ENCODE measurements around the gene ACTN4.
A peak's percentile ranks its signal among the peaks of the same experiment; 100 is the strongest.
"Not testable (repeated sequence)": the region's sequence is repeated elsewhere in the genome, so short reads cannot be mapped to it uniquely, and the experiment has no call there.

The ACTN4 gene

DNA sequence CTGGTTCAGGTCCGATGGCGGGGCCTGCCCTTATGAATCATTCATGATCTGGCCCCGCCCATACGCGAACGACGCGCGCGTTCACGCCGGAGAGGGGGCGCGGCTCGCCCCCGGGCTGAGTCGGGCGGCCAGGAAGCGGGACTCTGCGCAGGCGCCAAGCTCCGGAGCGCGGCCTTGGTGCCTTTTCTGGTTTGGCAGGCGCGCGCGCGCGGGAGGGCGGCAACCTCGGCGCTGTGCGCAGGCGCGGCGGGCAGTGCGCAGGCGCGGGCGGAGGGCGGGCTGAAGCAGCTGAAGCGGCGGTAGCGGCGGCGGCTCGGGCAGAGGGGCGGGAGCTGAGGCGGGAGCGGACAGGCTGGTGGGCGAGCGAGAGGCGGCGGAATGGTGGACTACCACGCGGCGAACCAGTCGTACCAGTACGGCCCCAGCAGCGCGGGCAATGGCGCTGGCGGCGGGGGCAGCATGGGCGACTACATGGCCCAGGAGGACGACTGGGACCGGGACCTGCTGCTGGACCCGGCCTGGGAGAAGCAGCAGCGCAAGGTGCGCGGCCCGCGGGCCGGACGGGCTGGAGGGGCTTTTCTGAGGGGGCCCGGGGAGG is at the start of gene ACTN4:
Gene ACTN4 (plus strand): TSS at position 282 of the 598 bp plus-strand sequence. CDS start 97 bp downstream, at position 379.
- peak; percentile 89 to 100 (median 97) for DNase-seq

DNA sequence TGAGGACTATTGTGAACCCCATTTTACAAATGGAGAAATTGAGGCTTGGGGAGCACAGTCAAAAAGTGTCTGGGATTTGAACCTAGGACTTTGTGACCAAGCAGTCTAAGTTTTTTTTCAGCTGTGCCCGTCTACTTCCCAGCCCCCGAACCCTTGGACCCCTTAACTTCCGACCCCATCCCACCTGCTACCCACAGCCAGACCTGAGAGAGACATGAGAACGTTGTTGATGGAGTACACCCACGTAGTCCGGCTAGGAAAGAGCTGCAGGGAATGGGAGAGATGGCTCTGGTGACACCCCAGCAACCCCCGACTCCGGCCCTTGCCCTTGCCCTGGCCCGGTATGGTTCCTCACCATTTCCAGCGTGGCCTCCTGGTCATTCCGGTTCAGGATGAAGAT is 47.7 kb upstream of the ACTN4 start:
- no peak for DNase-seq

DNA sequence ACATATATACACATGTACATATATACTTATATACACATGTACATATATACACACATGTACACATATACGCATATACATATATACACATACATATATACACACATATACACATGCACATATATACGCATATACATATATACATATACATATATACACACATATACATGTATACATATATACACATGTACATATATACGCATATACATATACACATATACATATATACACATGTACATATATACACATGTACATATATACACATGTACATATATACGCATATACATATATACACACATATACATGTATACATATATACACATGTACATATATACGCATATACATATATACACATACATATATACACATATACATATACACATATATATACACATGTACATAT is 44.6 kb upstream of the ACTN4 start:
- DNase-seq, result not testable (repeated sequence)

DNA sequence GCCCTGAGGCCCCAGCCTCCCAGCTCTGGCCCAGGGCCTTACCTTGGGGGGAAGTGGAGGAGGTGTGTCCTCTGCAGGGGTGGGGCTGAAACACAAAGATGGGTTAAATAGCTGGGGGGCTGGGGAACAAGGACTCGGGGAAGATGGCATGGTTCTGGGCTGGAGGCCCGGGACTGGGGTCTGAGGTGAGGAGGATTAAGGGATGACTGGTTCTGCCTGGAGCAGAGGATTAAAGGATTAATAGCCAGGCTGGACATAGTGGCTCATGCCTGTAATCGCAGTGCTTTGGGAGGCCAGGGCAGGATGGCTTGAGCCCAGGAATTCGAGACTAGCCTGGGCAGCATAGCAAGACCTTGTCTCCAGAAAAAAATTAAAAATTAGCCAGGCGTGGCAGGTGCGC is 41.3 kb upstream of the ACTN4 start:
- DNase-seq, result no peak

DNA sequence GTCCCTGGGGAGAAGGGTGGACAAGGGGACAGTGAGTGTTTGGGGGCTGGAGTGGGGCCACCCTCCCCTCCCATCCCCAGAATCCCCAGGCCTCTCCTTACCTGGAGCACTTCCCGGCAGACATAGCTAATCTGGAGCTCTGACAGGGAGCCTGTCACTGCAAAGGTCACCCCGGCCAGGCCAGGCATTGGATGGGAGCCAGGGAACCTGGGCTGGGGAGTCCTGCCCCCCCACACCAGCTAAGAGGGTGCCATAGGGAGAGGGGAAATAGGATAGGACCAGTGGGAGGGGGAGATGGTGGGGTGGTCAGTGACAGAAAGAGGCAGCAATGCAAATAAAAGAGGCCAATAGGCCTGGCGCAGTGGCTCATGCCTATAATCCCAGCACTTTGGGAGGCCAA is 33.2 kb upstream of the ACTN4 start:
- DNase-seq, result no peak

DNA sequence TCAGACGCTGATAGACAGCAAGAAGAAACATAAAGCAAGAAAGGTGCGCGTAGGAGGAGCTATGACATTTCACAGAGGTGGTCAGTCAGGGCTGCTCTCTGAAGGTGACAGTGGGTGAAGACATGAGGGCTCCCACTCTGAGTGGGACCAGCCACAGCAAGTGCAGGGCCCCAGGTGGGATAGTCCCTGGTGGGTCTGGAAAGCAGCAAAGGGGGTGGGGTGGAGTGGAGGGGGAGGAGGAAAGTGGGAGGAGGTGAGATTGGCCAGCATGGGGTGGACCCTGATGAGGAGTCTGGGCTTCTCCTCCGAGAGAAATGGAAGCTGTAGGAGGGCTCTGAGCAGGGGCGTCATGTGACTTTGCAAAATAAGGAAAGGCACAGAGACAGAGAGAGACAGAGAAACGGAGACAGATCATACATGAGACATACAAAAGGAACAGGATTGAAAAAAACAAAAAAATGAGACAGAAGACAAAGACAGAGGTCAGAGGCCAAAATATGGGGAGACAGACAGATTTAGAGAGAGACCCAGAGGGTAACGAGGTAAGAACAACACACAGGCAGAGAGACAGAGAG is 32.4 kb upstream of the ACTN4 start:
- no peak for DNase-seq

DNA sequence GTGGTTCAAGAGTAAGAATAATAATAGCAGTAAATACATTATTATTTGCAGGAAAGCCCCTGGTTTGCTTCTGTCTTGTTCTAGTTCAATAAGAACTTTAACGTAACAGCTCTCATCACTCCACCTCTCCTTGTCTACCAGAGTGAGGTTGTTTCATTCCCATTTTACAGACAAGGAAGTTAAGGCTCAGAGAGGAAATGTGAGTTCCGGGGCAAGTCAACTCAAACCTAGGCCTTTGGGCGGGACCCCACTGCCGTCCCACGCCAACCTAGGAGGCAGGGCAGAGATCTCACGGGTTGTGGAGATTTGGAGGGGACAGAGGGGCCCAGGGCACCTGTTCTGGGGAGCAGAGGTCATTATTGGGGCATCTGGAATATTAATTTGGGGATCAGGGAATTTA is 31.2 kb upstream of the ACTN4 start:
- no peak for DNase-seq

DNA sequence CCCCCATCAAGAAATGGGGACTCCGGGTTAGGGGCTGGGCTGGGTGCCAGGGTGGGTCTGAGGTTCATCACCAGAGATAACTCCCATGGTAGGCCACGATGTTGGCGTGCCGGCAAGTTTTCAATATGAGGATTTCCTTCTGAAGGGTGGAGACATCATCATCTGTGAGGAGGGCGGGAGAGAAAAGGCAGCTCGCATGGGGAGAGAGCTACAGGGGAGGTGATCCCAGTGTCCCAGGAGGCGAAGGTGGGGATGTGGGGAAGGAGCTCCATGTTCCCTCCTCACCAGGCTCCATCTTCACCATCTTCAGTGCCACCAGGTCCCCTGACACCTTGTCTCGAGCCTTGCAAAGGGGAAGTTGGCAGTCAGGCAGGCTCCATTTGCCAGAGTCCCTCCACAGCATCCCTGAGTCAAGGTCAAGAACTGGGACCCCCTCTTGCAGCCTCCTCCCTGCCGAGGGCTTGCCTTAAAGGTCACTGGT is 30.1 kb upstream of the ACTN4 start:
- DNase-seq, result peak in 1 of 51 donors; percentile 6

DNA sequence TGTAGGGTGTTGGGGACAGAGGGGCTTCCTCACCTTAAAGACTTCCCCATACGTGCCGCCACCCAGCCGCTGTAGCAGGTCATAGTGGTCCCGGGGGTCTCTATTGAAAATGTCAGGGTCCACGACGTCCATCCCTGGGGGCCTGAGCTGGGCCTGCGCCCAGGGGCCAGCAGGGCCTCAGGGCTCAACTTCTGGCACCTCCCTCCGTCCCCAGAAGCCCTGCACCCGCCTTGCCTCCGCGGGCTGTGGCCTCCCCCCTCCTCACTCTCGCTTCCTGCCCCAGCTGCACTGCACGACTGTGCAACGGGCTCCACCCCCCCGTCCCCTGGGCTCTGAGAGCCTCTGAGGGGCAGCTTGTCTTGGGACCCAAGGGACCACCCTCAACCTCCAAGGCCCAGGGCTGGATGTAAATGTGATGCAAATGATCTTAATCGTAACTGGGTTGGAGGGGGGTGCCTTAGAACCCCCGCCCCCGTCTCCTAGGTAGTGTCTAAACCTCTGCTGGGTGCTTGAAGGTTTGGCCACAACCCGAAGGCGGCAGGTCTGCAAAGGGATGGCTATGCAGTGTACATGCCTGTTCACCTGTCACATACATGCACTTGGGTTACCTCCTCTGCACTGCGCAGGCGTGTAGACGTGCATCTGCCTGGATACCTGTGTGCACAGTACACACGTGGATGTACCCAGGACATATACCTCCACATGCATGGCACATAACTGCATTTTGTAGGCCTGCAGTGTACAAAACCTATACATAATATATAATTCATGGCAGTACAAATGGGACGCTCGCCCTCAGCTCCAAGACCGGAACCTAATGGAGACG is 29.5 kb upstream of the ACTN4 start, which contains the start of gene MAP4K1:
Gene MAP4K1 (minus strand): TSS at position 190 of the 826 bp plus-strand sequence. CDS start 58 bp downstream, at position 132.
- peak in 16 of 51 donors; percentile 6 to 36 (median 26) for DNase-seq

DNA sequence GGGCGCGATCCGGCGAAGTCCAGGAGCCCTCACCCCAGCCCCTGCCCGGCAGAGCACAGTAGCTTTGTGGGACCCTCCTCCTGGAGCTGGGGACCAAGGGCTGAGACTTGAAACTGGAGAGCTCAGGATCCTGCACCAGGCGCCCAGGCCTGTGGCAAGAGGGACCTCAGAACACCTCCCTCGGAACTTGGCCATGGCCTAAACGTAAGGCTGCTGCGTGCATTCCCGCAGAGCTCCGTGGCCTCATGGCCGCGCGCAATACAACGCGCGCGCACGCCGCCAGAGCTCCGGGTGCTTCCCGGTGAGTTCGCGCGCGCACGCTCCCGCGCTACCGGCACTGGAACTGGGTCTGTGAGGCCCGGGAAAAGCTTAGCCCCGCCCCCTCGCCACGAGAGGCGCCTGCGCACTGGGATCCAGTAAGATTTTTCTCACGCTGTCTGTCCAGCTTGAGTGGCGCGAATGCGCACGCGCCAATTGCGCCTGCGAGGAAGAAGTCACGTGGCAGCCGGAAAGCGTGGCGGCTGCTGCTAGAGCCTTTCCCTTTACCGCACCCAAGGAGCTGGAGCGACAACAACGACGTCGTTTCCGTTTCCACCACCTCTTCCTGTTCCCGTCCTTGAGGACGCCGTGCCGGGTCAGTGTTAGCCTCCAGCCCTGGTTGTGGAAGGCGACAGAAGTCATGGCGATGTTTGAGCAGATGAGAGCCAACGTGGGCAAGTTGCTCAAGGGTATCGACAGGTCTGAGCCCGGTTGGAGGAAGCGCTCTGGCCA is 28.7 kb upstream of the ACTN4 start, which contains the start of gene EIF3K:
Gene EIF3K (plus strand): TSS at position 599 of the 771 bp plus-strand sequence. CDS start 81 bp downstream, at position 680.
- peak; percentile 91 to 100 (median 98) for DNase-seq

DNA sequence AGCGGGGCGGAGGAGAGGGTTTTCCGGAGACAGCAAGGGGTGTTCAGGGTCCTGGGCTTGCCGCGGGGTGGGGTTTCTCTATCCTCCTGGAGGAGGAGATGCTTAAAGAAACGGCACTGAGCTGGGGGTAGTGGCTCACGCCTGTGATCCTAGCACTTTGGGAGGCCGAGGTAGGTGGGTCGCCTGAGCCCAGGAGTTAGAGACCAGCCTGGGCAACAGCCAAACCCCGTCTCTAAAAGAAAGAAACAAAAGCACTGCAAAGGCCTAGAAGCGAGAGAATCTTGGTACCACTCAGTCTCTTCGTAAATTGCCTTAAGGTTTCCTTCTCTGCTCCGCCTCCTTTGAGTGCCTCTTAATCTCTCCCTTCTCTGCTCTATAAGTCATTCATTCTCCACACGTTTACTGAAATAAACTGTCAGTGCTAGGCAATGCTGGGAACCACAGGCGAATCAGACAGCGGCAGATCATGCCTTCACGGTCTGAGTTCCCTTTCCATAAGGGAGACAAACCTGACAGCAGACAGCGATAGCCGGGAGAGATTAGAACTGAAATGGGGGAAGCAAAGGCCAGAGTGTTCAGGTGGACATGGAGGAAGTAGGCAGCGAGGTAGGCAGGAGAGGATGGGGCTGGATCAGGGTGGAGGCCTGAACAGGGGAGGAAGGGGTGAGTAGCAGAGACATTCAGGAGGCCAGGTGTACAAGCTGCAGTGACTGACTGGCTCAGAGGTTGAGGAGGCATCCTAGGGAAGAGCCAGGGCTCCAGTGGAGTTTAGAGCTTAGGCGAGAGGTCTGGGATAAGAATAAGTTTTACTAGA is 27.9 kb upstream of the ACTN4 start:
- no peak for DNase-seq

DNA sequence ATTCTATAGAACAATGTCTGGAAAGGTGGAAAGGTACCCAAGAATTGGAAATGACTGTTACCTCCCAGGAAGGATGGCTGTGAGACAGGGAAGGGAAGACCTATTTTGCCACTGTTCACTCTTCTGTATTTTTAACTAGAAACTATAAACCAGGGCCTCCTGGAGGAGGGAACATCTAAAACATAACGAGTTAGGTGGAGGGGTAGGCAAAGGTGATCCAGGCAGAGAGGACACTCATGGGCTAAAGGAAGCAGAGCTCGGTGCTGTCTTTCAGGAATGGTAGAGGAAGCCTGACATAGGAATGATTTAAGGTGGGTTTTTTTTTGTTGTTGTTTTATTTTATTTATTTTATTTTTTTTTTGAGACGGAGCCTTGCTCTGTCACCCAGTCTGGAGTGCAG is 22.6 kb upstream of the ACTN4 start:
- DNase-seq, result no peak

DNA sequence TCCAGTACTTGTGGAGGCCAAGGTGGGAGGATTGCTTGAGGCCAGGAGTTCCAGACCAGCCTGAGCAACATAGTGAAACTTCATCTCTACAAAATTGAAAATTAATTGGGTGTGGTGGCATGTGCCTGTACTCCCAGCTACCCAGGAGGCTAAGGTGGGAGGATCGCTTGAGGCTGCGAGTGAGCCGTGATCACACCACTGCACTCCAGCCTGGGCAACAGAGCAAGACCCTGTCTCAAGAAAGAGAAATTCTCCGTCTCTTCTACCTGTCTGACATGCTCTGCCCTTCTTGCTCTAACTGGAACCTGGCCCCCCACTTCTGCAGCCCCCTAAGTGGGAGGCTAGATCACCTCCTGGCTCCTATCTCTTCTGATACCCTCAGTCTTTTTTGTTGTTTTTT is 21.0 kb upstream of the ACTN4 start:
- DNase-seq, result no peak

DNA sequence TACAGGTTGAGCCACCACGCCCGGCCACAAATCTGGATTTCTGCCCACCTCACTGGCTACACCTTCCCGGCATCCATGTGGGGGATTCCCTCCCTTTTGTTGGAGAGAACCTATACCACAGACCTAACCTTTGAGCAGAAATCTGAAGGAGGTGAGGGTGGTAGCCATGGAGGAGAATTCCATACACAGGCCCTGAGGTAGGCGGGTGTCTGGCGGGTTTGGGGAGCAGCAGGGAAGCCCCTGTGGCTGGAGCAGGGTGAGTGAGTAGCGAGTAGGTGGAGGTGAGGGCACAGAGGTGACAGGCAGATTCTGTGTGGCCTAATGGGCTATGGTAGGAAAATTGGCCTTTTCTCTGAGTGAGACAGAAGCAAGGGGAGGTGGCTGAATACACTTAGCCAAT is 17.9 kb upstream of the ACTN4 start:
- no peak for DNase-seq

DNA sequence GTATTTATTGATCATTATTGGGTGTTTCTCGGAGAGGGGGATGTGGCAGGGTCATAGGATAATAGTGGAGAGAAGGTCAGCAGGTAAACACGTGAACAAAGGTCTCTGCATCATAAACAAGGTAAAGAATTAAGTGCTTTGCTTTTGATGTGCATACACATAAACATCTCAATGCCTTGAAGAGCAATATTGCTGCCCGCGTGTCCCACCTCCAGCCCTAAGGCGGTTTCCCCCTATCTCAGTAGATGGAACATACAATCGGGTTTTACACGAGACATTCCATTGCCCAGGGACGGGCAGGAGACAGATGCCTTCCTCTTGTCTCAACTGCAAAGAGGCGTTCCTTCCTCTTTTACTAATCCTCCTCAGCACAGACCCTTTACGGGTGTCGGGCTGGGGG is 16.1 kb upstream of the ACTN4 start:
- DNase-seq, result not testable (repeated sequence)

DNA sequence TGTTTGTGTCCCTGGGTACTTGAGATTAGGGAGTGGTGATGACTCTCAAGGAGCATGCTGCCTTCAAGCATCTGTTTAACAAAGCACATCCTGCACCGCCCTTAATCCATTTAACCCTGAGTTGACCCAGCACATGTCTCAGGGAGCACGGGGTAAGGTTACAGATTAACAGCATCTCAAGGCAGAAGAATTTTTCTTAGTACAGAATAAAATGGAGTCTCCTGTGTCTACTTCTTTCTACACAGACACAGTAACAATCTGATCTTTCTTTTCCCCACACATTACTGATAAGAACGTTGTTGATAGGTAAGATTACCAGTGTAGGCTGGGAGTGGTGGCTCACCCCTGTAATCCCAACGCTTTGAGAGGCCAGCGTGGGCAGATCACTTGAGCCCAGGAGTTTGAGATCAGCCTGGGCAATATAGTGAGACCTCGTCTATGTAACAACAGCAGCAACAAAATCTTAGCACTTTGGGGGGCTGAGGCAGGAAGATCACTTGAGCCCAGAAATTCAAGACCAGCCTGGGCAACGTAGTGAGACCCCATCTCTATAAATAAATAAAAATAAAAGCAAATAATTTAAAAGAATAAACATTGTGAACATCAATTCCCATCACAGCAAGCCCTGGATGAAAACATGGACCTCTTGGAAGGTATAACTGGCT is 15.5 kb upstream of the ACTN4 start:
- DNase-seq, result not testable (repeated sequence)

DNA sequence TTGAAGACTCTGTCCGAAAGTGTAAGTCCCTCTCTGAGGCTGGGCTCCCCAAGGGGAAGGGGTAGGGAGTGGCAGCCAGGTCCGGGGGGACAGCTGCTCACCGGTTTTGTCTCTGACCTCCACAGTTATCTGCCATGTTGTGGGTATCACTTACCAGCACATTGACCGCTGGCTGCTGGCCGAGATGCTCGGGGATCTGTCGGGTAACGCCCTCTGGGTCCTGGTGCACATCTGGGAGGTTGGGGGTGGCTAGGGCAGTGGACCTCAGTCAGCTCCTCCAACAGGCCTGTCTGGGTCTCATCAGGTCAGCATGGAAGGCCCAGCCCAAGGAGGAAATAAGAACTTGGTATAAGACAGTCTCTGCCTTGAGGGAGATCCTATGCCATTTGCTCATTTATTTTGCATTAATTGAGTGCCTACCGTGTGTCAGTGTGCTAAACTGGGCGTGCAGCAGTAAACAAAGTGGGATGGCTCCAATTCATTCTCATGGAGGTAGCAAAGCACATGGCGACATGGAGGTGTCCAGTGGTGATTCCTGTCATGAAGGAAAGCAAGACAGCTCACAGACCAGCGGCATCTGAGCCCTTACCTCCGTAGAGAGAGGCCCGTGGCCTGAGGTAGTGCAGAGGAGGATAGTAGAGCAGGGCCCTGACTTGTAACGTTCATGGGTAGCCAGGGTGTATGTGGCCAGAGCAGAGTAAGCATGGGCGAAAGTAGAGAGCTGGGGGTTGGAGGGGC is 14.8 kb upstream of the ACTN4 start:
- DNase-seq, result no peak

DNA sequence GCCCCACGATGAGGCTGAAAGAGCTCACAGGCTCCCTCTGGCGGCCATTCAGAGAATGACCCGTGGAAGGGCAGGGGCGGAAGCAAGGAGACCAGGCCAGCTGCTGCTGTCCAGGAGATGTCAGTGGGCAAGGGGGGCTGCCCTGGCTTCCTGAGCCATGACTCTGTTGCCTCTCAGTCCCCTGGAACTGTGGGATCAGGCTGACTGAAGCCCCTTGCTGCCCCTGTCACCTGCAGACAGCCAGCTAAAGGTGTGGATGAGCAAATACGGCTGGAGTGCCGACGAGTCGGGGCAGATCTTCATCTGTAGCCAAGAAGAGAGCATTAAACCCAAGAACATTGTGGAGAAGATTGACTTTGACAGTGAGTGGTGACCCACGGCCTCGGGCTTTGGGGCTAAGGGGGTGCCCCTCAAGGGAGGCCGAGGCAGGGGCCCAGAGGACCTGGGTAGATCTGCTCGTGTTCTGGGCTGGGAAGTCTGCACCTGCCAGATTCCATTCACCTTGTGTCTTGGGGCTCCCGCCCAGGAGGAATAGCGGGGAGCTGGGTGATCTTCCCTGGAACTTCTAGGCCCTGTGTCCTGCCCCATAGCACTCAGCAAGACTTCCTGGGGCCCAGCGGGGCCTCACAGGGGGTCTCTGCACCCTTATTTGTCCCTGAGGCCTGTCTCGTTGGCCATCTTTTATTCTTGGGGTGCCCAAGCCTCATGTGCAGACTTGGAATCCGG is 12.5 kb upstream of the ACTN4 start:
- peak in 47 of 51 donors; percentile 7 to 78 (median 40) for DNase-seq
